ENCODE data around the gene MS4A4E.
A peak's percentile ranks its signal among the peaks of the same experiment; 100 is the strongest.
"Not testable (repeated sequence)": the region's sequence is repeated elsewhere in the genome, so short reads cannot be mapped to it uniquely, and the experiment has no call there.

MS4A4E gene

DNA sequence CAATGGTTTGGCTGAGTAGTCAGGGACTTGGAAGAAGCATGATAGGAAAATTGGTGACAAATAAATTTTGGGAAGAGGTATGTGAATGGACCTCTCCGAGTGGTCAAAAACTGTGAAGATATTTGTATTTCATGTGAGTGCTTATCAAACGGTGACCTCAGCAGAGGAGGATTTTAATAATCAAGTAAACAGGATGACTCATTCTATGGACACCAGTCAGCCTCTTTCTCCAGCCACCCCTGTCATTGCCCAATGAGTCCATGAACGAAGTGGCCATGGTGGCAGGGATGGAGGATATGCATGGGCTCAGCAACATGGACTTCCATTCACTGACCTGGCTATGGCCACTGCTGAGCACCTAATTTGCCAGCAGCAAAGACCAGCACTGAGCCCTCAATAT lies 21.2 kb downstream of the MS4A4E start:
- DNase-seq = no peak

DNA sequence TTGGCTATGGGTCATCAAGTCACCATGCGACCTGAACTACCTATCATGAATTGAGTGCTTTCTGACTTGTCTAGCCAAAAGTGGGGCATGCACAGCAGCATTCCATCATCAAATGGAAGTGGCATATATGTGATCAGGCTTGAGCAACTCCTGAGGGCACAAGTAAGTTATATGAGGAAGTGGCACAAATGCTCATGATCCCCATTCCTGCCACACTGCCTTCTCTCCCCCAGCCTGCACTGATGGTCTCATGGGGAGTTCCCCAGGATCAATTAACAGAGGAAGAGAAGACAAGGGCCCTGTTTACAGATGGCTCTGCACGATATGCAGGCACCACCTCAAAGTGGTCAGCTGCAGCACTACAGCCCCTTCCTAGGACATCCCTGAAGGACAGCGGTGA lies 21.8 kb downstream of the MS4A4E start:
- DNase-seq = no peak

DNA sequence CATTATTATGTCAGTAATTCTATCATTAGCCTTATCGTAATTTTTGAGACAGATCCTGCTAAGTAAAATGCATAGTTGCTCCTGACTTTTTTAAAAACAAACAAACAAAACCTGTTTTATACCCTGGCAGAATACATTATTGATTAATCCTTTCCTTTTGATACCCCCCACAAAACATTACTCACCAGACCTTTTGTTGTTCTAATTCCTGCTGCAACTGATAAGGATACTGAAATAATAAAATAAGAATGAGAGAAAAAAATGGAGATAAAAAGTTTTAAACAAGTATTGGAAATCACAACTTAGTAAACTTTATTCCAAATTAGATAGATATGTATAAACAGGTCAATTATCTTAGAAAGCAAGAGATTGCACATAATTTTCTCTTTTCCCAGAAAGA lies 28.6 kb downstream of the MS4A4E start:
- no peak for DNase-seq

DNA sequence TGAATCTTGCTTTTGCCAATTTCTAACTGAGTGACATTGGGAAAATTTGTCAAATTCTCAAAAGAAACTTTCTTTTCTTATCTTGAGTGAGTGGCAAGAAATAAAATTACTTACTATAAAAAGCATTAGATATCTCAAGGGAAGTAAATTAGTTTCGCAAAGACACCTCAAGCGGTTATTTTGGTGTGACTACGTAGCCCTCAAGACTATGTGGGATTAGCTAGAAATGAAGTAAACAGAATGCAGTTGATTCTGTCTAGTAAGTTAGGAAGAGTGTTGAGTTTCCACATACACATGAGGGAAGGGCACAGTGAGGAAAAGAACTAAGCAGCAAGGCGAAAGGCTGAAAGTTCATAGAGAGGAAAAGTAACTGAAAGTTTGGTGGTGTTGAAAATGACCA lies 31.7 kb downstream of the MS4A4E start:
- DNase-seq = no peak

DNA sequence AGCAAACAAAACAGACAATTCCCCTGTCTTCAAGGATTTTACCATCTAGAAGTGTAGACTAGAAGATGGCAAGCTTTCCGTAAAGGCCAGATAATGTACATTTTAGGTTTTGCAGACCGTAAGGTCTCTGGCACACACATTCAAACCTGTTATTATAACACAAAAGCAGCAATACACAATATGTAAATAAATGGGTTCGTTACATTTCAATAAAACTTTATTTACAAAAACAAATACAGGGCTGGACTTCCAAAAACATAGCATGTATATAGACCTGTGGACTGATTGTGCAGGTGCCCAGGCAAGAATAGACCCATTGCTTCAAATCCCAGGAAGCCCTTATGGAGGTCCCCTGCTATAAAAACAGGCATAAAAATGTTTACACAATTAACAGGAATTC lies 33.0 kb downstream of the MS4A4E start:
- no peak for DNase-seq

DNA sequence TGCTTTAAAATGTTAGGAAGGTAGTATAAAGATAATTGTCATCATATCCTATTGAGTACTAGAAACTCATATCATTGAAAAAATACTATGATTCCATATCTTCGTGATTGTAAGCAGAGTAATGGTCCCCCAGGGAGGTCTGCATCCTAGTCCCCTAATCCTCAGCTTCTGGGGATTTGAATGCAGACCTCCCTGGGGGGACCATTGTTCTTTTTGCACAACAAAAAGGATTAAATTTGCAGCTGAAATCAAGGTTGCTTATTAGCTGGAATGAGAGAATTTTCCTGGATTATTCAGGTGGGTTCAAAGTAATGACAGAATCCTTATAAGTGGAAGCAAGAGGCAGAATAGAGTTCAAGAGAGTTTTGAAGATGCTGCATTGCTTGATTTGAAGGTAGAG lies 34.0 kb downstream of the MS4A4E start:
- no peak for DNase-seq

DNA sequence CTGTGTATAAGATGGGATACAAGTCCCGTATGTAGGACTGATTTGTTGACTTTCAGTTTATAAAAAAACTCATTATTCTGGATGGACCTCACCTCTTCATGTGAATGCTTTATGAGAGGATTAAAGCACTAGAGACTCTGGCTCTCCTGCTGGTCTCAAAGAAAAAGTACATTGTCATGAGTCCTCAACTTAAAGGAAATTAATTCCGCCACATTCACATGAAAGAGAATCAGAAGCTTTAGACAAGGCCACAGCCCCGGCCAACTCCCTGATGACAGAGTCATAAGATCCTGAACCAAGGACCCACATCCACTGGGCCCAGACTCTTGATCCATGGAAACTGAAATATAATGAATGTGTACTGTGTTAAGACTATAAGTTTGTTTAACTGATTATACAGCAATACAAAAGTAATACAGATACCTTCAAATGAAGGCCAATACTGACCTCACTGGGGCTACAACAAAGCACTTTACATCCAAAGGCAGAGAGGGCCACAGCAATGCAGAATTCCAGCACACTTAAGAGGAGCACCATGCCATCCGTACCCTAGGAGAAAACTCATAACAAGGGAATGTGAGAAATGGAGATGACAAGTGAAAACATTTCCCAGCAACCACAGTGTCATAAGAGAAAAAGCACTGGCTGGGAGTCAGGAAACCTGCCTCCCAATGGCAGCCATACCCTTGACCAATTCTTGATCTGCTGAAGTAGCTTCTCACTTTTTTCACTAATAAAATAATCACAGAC lies 34.6 kb downstream of the MS4A4E start:
- DNase-seq = no peak

DNA sequence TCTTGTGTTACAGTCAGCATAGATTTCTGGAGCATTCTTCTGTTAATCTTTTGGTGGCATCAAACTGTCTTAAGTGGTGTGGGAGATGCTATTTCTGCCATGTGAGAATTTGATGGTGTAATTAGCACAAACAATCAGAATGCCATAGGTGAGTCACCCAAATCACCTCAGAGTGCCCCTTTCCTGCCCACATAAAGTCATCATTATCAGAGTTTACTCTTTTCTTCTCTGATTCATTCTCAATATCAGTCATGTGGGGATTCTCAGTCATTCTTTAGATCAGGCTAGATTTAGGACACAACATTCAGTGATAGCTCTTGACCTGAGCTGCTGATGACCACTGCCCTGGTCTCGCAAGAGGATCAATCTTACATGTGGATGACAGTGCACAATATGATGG lies 36.3 kb downstream of the MS4A4E start:
- DNase-seq = no peak

DNA sequence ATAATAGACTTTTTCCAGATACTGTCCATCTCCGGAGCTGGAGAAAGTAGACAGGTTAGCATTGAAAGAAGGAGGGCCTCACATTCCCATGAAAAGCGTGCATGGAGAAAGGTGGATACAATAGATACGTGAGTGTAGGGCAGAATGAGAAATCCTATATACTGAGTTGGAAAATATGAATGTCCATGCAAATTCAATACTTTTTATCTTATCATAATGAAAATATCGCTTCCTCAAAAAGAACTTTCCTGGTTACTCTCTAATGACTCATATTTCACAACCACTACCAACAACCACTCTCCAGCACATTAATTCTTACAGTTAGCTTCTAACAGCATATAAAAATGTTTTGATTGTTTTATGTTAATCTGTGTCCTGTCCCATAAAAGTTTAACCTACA lies 38.0 kb downstream of the MS4A4E start:
- no peak for DNase-seq

DNA sequence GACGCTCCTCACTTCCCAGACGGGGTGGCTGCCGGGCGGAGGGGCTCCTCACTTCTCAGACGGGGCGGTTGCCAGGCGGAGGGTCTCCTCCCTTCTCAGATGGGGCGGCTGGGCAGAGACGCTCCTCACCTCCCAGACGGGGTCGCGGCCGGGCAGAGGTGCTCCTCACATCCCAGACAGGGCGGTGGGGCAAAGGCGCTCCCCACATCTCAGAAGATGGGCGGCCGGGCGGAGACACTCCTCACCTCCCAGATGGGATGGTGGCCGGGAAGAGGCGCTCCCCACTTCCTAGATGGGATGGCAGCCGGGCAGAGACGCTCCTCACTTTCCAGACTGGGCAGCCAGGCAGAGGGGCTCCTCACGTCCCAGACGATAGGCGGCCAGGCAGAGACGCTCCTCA lies 41.6 kb downstream of the MS4A4E start:
- not testable (repeated sequence) for DNase-seq

DNA sequence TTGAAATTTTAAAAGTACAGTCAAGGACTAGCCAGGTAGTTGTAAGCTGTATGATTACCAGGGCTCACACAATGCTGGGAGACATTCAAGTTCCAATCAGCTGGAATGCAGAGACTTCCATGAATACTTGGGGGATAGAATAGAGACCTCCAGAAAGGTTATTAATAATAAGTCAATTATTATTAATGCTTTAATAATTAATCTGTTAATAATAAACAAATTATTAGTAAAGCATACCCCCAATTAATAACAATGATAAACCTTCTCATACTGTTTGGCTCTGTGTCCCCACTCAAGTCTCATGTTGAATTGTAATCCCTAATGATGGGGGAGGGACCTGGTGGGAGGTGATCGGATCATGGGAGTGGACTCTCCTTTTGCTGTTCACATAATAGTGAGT lies 45.5 kb downstream of the MS4A4E start:
- no peak for DNase-seq

DNA sequence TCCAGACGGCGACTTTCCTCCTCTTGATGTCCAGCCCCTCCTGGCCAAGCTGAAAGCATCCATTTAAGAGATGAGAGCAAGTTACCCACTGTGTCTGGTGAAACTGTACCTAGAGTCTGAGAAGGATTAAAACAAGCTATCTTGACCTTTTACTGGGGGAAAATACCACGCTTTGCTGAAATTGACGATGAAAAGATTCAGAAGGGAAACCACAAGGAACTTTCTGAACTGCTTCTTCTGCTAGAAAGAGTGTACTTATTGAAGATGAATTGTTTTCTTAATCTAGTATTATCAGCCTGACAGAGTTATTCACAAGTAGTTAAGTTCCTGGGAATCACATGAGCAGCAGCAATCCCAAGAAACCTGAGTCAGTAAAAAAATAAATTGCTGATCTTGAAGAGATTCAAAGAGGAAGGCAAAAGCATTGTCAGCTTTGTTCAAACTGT lies 47.0 kb downstream of the MS4A4E start:
- DNase-seq = no peak

DNA sequence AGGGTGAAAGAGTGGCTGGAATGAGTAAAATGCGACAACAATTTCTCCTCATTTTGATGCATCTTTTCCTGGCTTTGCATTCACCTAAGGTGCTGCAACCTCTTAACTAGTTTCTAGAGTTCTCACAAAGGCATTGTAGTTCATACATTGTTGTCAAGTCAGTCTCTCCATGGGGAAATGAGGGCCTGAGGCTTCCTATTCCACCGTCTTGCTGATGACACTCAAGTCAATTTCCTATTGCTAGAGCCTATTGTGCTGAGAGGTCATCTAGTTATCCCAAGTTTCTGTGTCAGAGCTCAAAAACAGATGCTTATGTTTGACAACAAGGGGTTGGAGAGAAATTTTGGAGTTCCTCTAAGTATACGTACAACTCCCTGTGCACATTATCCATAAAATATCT lies 48.4 kb downstream of the MS4A4E start:
- no peak for DNase-seq

DNA sequence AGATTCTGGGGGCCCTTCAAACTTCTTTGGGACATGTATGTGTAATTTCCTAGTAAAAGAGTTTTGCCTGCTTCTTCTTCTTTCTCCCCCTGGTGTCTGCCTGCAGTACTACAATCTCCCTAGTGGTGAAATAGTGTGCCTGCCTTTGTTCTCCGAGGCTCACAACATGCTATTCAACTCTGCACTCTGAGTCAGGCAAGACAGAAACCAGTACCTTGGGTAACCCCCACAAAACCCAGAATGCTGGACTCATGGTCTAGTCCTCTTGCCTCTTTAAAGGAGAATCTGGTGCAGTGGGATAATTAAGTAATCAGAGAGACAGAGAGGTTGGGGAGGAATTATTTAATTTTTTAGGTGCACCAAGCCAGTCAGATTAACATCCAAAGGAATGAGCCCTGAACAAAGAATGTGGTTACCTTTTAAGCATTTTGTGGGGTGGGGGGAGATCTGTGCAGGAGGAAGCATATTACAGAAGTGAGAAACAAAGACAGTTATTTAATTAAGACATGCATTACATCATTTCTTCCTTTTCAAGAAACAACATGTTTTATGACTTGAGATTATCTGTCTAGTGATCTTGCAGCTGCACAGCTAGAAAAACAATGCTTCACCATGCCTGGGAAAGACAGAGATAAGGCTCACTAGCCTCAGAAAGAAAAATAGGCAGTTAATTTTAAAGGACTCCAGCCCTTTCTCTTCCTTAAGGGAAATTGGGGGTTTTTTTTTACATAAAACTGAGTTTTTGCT lies 49.1 kb downstream of the MS4A4E start:
- peak in 7 of 58 donors; percentile 2 to 29 (median 9) for DNase-seq

DNA sequence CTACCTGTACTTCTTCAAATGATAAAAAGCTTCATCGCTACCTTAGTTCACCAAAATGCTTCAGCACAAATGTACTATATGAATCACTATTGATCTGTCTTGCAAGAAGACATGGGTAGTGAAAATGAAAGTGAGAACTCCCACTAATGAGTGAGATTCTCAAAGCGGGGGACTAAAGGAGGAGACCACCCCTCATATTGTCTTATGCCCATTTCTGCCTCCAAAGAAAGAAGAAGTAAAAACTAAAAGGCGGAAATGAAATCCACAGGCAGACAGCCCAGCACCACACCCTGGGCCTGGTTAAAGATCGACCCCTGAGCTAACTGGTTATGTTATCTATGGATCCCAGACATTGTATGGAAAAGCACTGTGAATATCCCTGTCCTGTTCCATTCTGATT lies 50.4 kb downstream of the MS4A4E start:
- DNase-seq = not testable (repeated sequence)

DNA sequence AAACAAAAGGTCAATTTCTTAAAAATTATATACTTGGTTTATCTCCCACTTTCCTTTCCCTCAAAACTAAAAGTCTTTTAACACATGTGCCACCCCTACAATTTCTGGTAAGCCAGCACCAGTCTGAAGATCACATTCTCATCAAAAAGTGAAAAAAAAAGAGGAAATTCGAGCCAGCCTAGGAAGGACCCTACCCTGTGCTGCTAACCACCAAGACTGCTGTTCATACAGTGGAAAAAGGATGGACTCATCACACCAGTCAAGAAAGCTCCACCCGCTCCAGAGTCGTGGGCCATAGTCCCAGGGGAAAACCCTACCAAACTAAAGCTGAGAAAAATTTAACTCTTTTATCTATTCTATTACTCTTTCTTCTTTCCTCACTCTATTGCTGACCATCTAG lies 54.5 kb downstream of the MS4A4E start:
- not testable (repeated sequence) for DNase-seq

DNA sequence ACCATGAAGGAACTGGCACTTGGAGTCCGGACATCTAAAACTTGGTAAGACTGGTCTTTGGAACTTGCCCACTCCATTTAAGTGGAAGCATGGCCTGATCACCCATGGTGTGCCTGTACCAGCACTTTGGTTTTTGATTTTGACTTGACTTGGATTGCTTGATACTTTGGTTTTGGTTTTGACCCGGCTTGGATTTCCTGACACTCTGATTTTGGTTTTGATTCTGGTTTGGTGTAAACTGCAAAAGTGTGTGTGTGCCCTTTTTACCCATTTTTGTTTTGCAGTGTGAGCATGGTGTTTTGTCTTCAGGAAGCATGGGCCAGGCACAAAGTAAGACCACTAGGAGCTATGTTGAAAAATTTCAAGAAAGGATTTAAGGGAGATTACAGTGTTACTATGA lies 56.8 kb downstream of the MS4A4E start:
- DNase-seq = not testable (repeated sequence)

DNA sequence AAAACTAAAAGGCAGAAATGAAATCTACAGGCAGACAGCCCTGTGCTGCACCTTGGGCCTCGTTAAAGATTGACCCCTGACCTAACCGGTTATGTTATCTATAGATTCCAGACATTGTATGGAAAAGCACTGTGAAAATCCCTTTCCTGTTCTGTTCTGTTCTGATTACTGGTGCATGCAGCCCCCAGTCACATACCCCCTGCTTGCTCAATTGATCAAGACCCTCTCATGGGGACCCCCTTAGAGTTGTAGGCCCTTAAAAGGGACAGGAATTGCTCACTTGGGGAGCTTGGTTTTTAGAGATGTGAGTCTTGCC lies 57.5 kb downstream of the MS4A4E start:
- not testable (repeated sequence) for DNase-seq

DNA sequence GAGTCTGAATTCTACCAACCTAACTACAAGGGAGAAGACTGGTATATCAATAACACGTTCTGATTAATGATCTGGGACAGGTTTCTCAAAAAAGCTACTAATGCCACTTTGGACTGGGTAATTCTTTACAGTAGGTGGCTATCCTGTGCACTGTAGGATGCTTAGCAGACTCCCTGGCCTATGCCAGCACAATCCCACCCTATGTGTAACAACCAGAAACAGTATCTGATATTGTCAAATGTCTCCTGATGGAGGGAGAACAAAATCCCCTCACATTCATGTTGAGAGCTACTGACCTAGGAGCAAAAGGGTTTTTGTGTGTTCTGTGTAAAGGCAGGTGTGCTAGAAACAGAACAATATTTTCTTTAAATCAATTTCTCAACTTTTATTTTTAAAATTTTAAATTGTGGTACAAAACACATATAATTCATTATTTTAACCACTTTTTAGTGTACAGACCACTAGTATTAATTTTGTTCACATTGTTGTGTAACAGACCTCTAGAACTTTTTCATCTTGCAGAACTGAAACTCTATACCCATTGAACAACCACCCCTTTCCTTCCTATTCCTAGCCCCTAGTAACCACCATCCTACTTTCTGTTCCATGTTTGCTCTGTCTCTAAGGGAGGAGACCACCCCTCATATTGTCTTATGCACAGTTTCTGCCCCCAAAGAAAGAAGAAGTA lies 58.0 kb downstream of the MS4A4E start:
- peak in 1 of 58 donors; percentile 9 for DNase-seq

DNA sequence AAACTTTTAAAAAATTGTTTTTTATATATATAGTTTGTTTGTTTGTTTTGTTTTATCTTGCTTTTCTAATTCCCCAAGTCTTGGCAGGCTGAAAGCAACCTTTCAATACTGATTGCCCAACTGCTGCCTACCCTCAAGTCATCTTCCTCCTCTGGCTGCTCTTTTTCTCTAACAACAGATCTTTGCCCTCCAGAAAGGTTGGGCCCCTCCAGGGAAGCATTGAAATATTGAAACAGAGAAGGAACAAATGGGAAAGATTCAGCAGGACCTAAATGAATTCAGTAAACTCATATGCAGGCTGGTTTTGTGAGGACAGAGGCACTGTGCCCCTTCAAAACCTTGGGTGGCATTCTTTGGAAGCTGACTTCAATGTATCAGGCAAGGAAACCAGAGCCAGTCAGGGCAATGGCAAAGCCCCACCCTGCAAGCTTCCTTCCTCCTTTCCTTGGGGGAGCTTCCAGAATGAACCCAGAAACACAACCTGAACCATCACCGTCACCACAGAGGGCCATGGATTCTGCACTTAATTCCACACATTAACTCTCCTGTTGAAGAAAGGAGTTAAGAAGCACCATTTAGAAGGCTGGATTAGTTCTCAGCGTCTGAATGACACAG lies 59.2 kb downstream of the MS4A4E start:
- DNase-seq = no peak

DNA sequence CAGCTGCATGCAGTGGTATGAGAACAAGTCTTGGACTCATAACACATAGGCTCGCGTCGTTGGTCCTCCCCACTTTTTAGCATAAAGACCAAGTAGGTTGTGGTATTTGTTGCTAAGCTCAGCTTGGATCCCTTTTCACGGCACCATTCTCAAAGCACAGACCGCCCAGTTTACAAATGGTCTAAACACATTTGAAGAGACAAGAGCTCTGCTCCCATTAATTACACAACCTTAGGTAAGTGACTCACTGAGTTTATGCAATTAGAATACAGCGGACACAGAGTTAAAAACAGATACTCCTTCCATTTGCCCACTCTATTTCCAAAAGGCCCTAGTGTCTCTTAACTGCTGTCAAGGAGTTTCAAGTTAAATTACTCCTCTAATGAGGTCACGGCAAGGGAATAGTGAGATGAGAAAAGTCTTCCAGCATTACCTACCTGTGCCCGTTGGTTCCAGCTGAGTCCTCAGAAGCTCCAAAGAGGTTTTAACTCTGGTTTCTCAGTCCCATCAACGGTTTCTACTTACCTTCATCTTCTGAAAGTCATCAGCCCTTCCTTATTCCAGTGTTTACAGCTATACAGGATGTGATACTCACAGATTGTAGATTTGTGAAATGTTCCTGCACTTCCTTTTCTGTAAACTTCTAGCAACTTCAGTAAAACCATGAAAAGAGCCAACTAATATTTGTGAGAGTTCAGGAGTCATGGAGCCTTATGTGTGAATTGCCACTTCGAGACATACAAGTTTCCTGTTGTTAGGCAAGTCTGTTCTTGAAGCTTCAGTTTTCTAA lies 60.2 kb downstream of the MS4A4E start, which contains the start of gene MS4A6A:
TSS of gene MS4A6A (minus strand) at position 543 of the 790 bp plus-strand sequence. CDS start 1,356 bp downstream, outside the sequence.
- DNase-seq = no peak
